ENCODE results near the gene PDXDC1. TPM values are rescaled to one million over a fixed set of nuclear protein-coding genes. Genes with fewer than 3 reads are reported as not detected.
"Not testable (repeated sequence)": the region's sequence is repeated elsewhere in the genome, so short reads cannot be mapped to it uniquely, and the experiment has no call there.

PDXDC1 gene
- total RNA-seq, 1 experiment from 2014 or later = 107 TPM

- H3K4me3 Mint-ChIP-seq = no peak overlapping the region
- H3K9me3 Mint-ChIP-seq = no peaks in the 10 kb centered on the region
- H3K4me1 Mint-ChIP-seq = no peaks in the 10 kb centered on the region
- ChIA-PET CTCF (interaction anchor here (3.2 kb wide), 1 partner anchor 12 kb away, joined by 10 read pairs; the partner anchor contains the start of gene NTAN1), POLR2A (no interaction called here)
- ATAC-seq (no peak), DNase-seq (ENCODE audit: low spot score) (no peak)
- TF ChIP-seq GTF2I (CRISPR knock-in tag; conservative IDR thresholded peaks at IDR 0.05) (no peak), PRDM15 (CRISPR knock-in tag; IDR thresholded peaks at IDR 0.05) (no peak), TEAD4 (CRISPR knock-in tag; IDR thresholded peaks at IDR 0.05) (no peak), ZSCAN18 (CRISPR knock-in tag; IDR thresholded peaks at IDR 0.05) (no peak), ZNF416 (CRISPR knock-in tag; IDR thresholded peaks at IDR 0.05) (no peak), ZNF396 (CRISPR knock-in tag; IDR thresholded peaks at IDR 0.05; ENCODE audit: borderline replicate concordance) (no peak), ZBTB43 (CRISPR knock-in tag; IDR thresholded peaks at IDR 0.05) (no peak), E2F5 (CRISPR knock-in tag; IDR thresholded peaks at IDR 0.05) (no peak), NR3C1 (CRISPR knock-in tag; conservative IDR thresholded peaks at IDR 0.05; ENCODE audit: low read depth) (no peak), AR (CRISPR knock-in tag; IDR thresholded peaks at IDR 0.05) (no peak), TCF7 (CRISPR knock-in tag; IDR thresholded peaks at IDR 0.05; ENCODE audit: low read depth) (no peak), ATF1 (CRISPR knock-in tag; IDR thresholded peaks at IDR 0.05) (no peak), TEAD1 (CRISPR knock-in tag; IDR thresholded peaks at IDR 0.05) (no peak), SP1 (CRISPR knock-in tag; conservative IDR thresholded peaks at IDR 0.05) (no peak), ZNF138 (CRISPR knock-in tag; conservative IDR thresholded peaks at IDR 0.05) (no peak), ZNF532 (CRISPR knock-in tag; IDR thresholded peaks at IDR 0.05; ENCODE audit: borderline replicate concordance) (no peak)
- no peaks in the 10 kb centered on the region for H3K27me3 Mint-ChIP-seq (ENCODE audit: low read depth)
- peak overlapping the region; percentile 48; the same call in 1 of the 2 replicates for H3K27ac Mint-ChIP-seq
- H3K36me3 Mint-ChIP-seq = peaks cover 41% of the 10 kb centered on the region
Observed at GRCh38 chr16:15044286-15044685, 69.5 kb downstream of the PDXDC1 start.

GRCh38 chr16:15045270-15045669 lies 70.4 kb downstream of the PDXDC1 start:
- CTCF ChIA-PET = interaction anchor here (3.2 kb wide), 1 partner anchor 11 kb away, joined by 10 read pairs; the partner anchor contains the start of gene NTAN1
- peaks cover 32% of the 10 kb centered on the region for H3K36me3 Mint-ChIP-seq
- H3K4me3 Mint-ChIP-seq; H3K4me1 Mint-ChIP-seq; H3K27ac Mint-ChIP-seq; H3K27me3 Mint-ChIP-seq (ENCODE audit: low read depth); POLR2A ChIA-PET; DNase-seq (ENCODE audit: low spot score); ATAC-seq; H3K9me3 Mint-ChIP-seq: not testable (repeated sequence)
